Thyroid gland (tissue), 4 donors: ENCODE measurements around the gene SLC25A36.

ENCODE experiments used
- POLR2A ChIP-seq, 2 donors: fragments of 450-650 bp; IDR thresholded peaks; one replicate each; pipeline ENCODE4 v1.6.1; 2017; ENCODE audit warnings: antibody characterized with exemption in 2 of 2, mild to moderate bottlenecking in 2 of 2, moderate library complexity in 1 of 2
- TF ChIP-seq, protein P1 (sequence below), 6 experiments: fragments of 200-600 bp in 3 of 6; fragments of 450-650 bp in 3 of 6; sonication (generic) in 3 of 6; IDR thresholded peaks; one replicate each; pipeline ENCODE4 v1.5.1; 2016 to 2019; ENCODE audit warnings: antibody characterized with exemption in 6 of 6, mild to moderate bottlenecking in 2 of 6, inconsistent platforms in 1 of 6, moderate library complexity in 1 of 6

GRCh38 chr3:140994316-140994715 is 52.7 kb downstream of the SLC25A36 start:
- TF ChIP-seq, protein P1, sequence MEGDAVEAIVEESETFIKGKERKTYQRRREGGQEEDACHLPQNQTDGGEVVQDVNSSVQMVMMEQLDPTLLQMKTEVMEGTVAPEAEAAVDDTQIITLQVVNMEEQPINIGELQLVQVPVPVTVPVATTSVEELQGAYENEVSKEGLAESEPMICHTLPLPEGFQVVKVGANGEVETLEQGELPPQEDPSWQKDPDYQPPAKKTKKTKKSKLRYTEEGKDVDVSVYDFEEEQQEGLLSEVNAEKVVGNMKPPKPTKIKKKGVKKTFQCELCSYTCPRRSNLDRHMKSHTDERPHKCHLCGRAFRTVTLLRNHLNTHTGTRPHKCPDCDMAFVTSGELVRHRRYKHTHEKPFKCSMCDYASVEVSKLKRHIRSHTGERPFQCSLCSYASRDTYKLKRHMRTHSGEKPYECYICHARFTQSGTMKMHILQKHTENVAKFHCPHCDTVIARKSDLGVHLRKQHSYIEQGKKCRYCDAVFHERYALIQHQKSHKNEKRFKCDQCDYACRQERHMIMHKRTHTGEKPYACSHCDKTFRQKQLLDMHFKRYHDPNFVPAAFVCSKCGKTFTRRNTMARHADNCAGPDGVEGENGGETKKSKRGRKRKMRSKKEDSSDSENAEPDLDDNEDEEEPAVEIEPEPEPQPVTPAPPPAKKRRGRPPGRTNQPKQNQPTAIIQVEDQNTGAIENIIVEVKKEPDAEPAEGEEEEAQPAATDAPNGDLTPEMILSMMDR (IDR thresholded peaks at IDR 0.05): no peak
- TF ChIP-seq POLR2A (IDR thresholded peaks at IDR 0.05): no peak
